Left ventricle myocardium inferior (tissue), 1 donor: ENCODE results near the gene IFT52. TPM values are rescaled to one million over a fixed set of nuclear protein-coding genes. Genes with fewer than 3 reads are reported as not detected.

ENCODE experiments used
- DNase-seq: peaks from one replicate; pipeline ENCODE4 v3.0.0-alpha.2; 2020
- H3K27ac ChIP-seq: fragments of 200-600 bp; replicated peaks from 2 replicates; pipeline ENCODE4 v1.8.0; 2021
- H3K27me3 ChIP-seq: fragments of 200-600 bp; 2 replicates; pipeline ENCODE4 v1.8.0; 2021; ENCODE audit warnings: low read depth
- H3K36me3 ChIP-seq: fragments of 200-600 bp; 2 replicates; pipeline ENCODE4 v1.8.0; 2021
- H3K4me1 ChIP-seq: fragments of 200-600 bp; 2 replicates; pipeline ENCODE4 v1.8.0; 2021
- H3K4me3 ChIP-seq: fragments of 200-600 bp; 2 replicates; pipeline ENCODE4 v1.8.0; 2021; ENCODE audit warnings: mild to moderate bottlenecking, moderate library complexity
- H3K9me3 ChIP-seq: fragments of 200-600 bp; replicated peaks from 2 replicates; pipeline ENCODE4 v1.8.0; 2021
- intact Hi-C: fragments of 100-400 bp; cut with micrococcal nuclease; formaldehyde crosslinking; loops from one replicate; pipeline ENCODE4 v1.11.0; 2022
- total RNA-seq: library from RNA; stranded (reverse); fragmentation: NEBNext Ultra II Directional; extraction: Animal tissue kit (Norgen Biotek cat#: 25700); gene quantifications from one replicate; pipeline ENCODE4 v1.2.1, GENCODE V29; 2021
- TF ChIP-seq, protein P1 (sequence below): fragments of 200-600 bp; IDR thresholded peaks from 2 replicates; pipeline ENCODE4 v1.8.0; 2021; ENCODE audit warnings: antibody characterized with exemption, mild to moderate bottlenecking, borderline replicate concordance
- donor health status: DM: no; HTN: yes; CAD: no; lungs with severe emphysema.

The IFT52 gene
- total RNA-seq, 1 donor from 2014 or later = 6.6 TPM

DNA sequence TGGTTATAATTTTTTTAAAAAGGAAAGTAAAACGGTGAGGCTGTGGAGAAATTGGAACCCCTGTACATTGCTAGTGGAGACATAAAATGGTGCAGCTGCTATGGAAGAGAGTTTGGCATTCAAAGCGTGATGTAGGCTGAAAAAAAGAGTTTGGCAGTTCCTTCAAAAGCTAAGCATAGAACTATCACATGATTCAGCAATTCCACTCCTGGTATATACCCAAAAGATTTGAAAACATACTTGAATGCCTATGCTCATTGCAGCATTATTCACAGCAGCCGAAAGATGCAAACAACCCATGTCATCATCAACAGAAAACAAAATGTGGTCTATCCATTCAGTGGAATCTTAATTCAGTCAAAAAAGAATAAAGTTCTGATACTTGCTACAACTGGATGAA, 36.4 kb upstream of the IFT52 start:
- no peak overlapping the region for H3K27ac ChIP-seq
- TF ChIP-seq, protein P1, sequence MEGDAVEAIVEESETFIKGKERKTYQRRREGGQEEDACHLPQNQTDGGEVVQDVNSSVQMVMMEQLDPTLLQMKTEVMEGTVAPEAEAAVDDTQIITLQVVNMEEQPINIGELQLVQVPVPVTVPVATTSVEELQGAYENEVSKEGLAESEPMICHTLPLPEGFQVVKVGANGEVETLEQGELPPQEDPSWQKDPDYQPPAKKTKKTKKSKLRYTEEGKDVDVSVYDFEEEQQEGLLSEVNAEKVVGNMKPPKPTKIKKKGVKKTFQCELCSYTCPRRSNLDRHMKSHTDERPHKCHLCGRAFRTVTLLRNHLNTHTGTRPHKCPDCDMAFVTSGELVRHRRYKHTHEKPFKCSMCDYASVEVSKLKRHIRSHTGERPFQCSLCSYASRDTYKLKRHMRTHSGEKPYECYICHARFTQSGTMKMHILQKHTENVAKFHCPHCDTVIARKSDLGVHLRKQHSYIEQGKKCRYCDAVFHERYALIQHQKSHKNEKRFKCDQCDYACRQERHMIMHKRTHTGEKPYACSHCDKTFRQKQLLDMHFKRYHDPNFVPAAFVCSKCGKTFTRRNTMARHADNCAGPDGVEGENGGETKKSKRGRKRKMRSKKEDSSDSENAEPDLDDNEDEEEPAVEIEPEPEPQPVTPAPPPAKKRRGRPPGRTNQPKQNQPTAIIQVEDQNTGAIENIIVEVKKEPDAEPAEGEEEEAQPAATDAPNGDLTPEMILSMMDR = no peak
- no peaks in the 10 kb centered on the region for H3K36me3 ChIP-seq
- DNase-seq = no peak
- H3K9me3 ChIP-seq = no peaks in the 10 kb centered on the region
- H3K4me3 ChIP-seq = no peak overlapping the region
- H3K27me3 ChIP-seq = no peaks in the 10 kb centered on the region
- peaks cover 6% of the 10 kb centered on the region for H3K4me1 ChIP-seq
- intact Hi-C loops = no loop called here

DNA sequence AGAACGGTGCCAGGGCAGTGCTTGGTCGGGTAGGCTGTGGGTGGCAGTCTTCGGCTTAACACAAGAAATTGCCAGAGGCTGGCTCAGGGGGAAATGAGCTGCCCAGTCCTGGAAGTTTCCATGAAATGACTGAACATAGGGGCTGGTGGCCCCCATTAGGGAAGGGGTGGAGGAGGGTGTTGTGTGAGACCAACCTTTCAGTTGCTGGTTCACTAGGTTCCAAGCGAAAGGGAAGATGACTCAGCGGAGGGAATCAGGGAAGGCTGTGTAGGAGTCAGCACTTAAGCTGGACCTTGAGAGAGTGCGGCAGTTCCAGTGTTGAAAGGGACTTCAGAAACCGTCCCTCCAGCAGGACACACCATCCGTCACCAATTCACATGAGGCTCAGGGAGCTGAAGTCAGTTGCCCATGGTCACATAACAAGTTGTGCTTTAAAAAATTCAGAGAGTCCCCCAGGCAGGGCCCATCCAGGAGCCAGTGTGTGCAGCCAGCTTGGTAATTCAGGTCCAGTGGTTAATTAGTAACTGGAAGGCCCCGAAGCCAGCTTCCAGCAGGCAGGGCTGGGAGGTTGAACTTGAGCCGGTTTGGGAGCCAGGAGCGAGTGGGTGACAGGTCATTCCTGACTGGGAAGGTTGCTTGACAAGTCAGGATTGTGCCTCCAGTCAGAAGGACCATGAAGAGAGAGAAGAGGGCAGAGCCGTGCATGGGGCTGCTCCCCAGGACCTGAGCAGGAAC, 32.2 kb upstream of the IFT52 start, which contains the start of gene SGK2:
Gene SGK2, plus strand, starts transcription at position 616 of the 735 bp plus-strand sequence. CDS start 7,469 bp downstream, outside the sequence.
- no peak for DNase-seq
- Histone ChIP-seq H3K9me3 (no peaks in the 10 kb centered on the region), H3K27ac (no peak within 1 kb of the TSS), H3K27me3 (no peaks in the 10 kb centered on the region), H3K4me1 (peaks cover 6% of the 10 kb centered on the region), H3K36me3 (no peaks in the 10 kb centered on the region), H3K4me3 (no peak within 1 kb of the TSS)
- intact Hi-C loops = no loop called here
- TF ChIP-seq, protein P1 = no peak

DNA sequence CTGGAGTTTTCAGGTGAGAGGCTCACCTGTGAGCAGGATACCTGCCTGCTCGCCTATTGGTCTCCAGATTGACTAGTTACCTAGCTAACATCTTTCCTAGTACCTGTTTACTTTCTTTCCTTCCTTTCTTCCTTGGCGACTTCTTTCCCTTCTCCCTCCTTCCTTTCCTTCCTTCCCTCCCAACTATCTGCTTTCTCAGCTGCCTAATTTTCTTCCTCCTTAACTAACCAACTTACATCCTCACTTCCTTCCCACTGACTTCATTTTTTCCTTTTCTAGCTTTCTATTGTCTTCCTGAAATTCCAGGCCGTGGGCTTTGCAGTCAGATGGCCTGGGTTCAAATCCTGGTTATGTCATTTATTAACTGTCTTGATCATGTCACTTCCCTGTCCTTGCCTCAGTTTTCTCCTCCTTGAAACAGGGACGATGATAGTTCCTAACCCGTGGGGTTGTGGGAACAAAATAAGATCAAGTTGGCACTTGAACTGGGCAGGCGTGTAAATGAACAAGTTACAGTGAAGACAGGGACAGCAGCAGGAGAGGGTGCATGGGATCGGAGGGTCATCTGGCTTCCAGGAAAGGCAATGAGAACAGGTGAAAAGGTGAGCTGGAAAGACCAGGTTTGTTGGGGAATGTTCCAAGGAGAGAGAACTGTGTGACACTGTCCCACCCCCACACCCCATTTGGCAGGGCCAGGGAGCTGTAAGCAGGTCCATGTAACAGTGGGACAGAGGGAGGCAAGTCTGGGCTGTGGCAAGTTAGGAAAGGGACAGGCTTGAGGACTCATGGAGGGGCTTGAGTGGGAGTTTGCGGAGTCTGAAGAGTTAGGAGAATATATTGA, 31.4 kb upstream of the IFT52 start:
- TF ChIP-seq, protein P1 = no peak
- Histone ChIP-seq H3K4me1 (peaks cover 6% of the 10 kb centered on the region), H3K27ac (no peak overlapping the region), H3K9me3 (no peaks in the 10 kb centered on the region), H3K4me3 (no peak overlapping the region), H3K27me3 (no peaks in the 10 kb centered on the region), H3K36me3 (no peaks in the 10 kb centered on the region)
- intact Hi-C loops = no loop called here
- no peak for DNase-seq

DNA sequence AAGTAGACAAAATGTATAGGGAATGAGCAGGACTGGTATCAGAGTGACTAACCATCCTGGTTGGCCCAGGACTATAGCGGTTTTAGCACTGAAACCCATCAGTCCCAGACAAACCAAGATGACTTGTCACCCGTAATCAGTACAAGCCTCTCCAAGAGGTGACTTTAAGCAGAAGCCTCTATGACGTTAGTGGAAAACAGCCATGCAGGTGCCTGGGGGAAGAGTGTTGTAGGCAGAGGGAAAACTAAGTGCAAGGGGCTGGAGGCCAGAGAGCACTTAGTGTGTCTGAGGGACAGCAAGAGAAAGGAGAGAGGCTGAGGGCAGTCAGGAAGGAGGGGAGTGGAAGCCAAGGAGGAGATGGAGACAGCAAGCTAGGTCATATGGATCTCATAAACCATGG, 29.8 kb upstream of the IFT52 start:
- DNase-seq = no peak
- intact Hi-C loops = no loop called here
- H3K36me3 ChIP-seq = no peaks in the 10 kb centered on the region
- peaks cover 6% of the 10 kb centered on the region for H3K4me1 ChIP-seq
- H3K27me3 ChIP-seq = no peaks in the 10 kb centered on the region
- H3K4me3 ChIP-seq = no peak overlapping the region
- TF ChIP-seq, protein P1 = no peak
- H3K9me3 ChIP-seq = no peaks in the 10 kb centered on the region
- H3K27ac ChIP-seq = no peak overlapping the region

DNA sequence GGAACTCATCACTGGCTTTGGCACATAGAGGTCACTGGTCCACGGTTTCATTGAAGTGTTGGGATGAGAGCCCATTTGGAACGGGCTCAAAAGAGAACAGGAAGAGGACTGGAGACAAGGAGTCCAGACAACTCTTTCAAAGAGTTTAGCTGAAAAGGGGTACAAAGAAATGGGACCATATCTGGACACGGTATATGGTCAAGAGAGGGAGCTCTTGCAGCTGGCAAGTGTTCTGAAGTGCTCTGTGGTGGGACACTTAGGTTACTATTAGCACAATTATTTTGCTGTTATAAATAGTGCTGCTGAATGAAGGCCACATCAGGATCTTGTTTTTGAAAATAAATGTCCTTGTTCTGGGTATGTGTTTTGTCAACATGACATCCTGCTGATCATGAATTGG, 27.3 kb upstream of the IFT52 start:
- no peaks in the 10 kb centered on the region for H3K36me3 ChIP-seq
- H3K4me1 ChIP-seq = no peaks in the 10 kb centered on the region
- H3K4me3 ChIP-seq = no peak overlapping the region
- H3K27ac ChIP-seq = no peak overlapping the region
- DNase-seq = no peak
- no peaks in the 10 kb centered on the region for H3K9me3 ChIP-seq
- TF ChIP-seq, protein P1 = no peak
- H3K27me3 ChIP-seq = no peaks in the 10 kb centered on the region
- intact Hi-C loops = no loop called here
